Astrocyte (in vitro differentiated cells and primary cell): Measurements from ENCODE around the gene APOL1. TPM values are rescaled to one million over a fixed set of nuclear protein-coding genes. Genes with fewer than 3 reads are reported as not detected.

Experiments used
- DNase-seq: peaks from one replicate; pipeline ENCODE4 v3.0.0-alpha.2; 2010; ENCODE audit warnings: low read depth
- FAIRE-seq: peaks from 2 replicates; lab custom pipeline; 2011; peaks lifted over from hg19 to GRCh38; lab: Jason Lieb, UNC
- H2AFZ ChIP-seq: 2 replicates; pipeline ENCODE4 v1.6.0; 2012; ENCODE audit warnings: low read depth, low read length, inconsistent platforms
- H3K27ac ChIP-seq: 2 replicates; pipeline ENCODE4 v1.5.1; 2011; ENCODE audit warnings: low read depth, low read length, inconsistent platforms
- H3K27me3 ChIP-seq: 2 replicates; pipeline ENCODE4 v1.6.0; 2011; ENCODE audit warnings: low read length, inconsistent platforms; ENCODE audit not compliant: insufficient read depth
- H3K36me3 ChIP-seq: 2 replicates; pipeline ENCODE4 v1.5.1; 2011; ENCODE audit warnings: low read length, inconsistent platforms; ENCODE audit not compliant: insufficient read depth
- H3K4me1 ChIP-seq: 2 replicates; pipeline ENCODE4 v1.5.1; 2011; ENCODE audit warnings: low read length, inconsistent platforms; ENCODE audit not compliant: insufficient read depth
- H3K4me2 ChIP-seq: 2 replicates; pipeline ENCODE4 v1.6.0; 2012; ENCODE audit warnings: low read length, inconsistent platforms
- H3K4me3 ChIP-seq: 2 replicates; pipeline ENCODE4 v1.5.1; 2011; ENCODE audit warnings: low read depth, mild to moderate bottlenecking, low read length, inconsistent platforms; ENCODE audit not compliant: insufficient read depth
- H3K79me2 ChIP-seq: 2 replicates; pipeline ENCODE4 v1.6.0; 2012; ENCODE audit warnings: mild to moderate bottlenecking, low read length, inconsistent platforms; ENCODE audit not compliant: insufficient read depth
- H3K9ac ChIP-seq: 2 replicates; pipeline ENCODE4 v1.6.0; 2012; ENCODE audit warnings: mild to moderate bottlenecking, low read length, inconsistent platforms
- H3K9me3 ChIP-seq: 2 replicates; pipeline ENCODE4 v1.5.1; 2012; ENCODE audit warnings: low read depth, mild to moderate bottlenecking, low read length, inconsistent platforms; ENCODE audit not compliant: insufficient read depth
- H4K20me1 ChIP-seq: 2 replicates; pipeline ENCODE4 v1.6.0; 2012; ENCODE audit warnings: low read length, inconsistent platforms; ENCODE audit not compliant: insufficient read depth
- H3K27ac Mint-ChIP-seq: one replicate; pipeline ENCODE4 v1.8.0; 2021; ENCODE audit warnings: mild to moderate bottlenecking, mixed read lengths; ENCODE audit not compliant: unreplicated experiment
- H3K27me3 Mint-ChIP-seq: one replicate; pipeline ENCODE4 v1.8.0; 2021; ENCODE audit warnings: low read depth, mixed read lengths; ENCODE audit not compliant: unreplicated experiment
- H3K36me3 Mint-ChIP-seq: one replicate; pipeline ENCODE4 v1.8.0; 2021; ENCODE audit warnings: low read depth, mixed read lengths; ENCODE audit not compliant: unreplicated experiment
- H3K4me1 Mint-ChIP-seq: one replicate; pipeline ENCODE4 v1.8.0; 2021; ENCODE audit warnings: low read depth, mixed read lengths; ENCODE audit not compliant: unreplicated experiment
- H3K4me3 Mint-ChIP-seq: one replicate; pipeline ENCODE4 v1.8.0; 2021; ENCODE audit warnings: mild to moderate bottlenecking, moderate library complexity, mixed read lengths; ENCODE audit not compliant: unreplicated experiment
- H3K9me3 Mint-ChIP-seq: one replicate; pipeline ENCODE4 v1.8.0; 2021; ENCODE audit warnings: mild to moderate bottlenecking, mixed read lengths; ENCODE audit not compliant: unreplicated experiment
- EZH2 ChIP-seq: IDR thresholded peaks from 2 replicates; pipeline ENCODE4 v1.6.1; 2012; ENCODE audit warnings: mild to moderate bottlenecking, low read length, inconsistent platforms; ENCODE audit not compliant: insufficient read depth
- total RNA-seq: library from RNA; stranded (reverse); gene quantifications from 2 replicates; pipeline ENCODE4 v1.2.1, GENCODE V29; 2021
- TF ChIP-seq, protein P1 (sequence below): IDR thresholded peaks from 2 replicates; pipeline ENCODE4 v1.5.1; 2011; ENCODE audit warnings: low read depth, mild to moderate bottlenecking, inconsistent platforms, low read length, moderate library complexity; ENCODE audit not compliant: insufficient read depth

The APOL1 gene
- total RNA-seq, 1 donor from 2014 or later = 3.9 TPM

DNA sequence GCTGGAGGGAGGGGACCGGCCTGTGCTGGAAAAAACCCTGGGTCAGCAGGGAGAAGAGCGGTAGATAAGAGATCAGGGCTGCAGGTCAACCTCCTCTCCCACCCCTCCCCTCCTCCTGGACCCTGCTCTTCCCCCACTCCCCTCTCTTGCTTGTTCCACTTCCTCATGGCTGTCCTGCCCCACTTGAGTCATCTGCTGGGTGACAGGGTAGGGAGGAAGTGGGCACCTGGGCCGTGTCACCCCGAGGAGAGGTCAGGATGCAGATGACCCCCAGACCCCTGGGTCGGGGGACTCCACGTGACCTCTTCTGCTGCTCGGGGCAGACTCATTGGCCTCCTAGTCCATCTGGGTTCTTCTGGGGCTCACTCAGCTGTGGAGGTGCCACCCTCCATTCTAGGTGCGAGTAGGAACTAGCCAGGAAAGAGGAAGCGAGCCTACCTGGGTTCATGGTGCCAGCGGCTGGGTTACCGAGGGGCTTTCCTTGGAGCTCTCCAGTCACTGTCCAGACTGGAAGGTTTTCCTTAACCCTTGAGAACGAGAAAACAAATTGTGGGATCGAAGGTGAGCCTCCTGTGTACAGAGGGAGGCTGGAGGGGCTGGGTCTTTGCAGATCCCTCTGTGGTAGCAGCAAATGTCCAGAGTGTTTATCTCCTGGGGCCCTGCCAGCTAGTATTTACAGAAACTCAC is 20.1 kb upstream of the APOL1 start:
- Mint-ChIP-seq H3K4me1 (peaks cover 34% of the 10 kb centered on the region), H3K36me3 (peaks cover 63% of the 10 kb centered on the region)

GRCh38 chr22:36233796-36234195 is 19.1 kb upstream of the APOL1 start:
- H2AFZ ChIP-seq = no peak overlapping the region
- H3K4me2 ChIP-seq = no peak overlapping the region
- no peaks in the 10 kb centered on the region for H3K27me3 ChIP-seq
- H4K20me1 ChIP-seq = peaks cover 34% of the 10 kb centered on the region
- H3K79me2 ChIP-seq = peaks cover 27% of the 10 kb centered on the region
- no peak for TF ChIP-seq EZH2
- TF ChIP-seq, protein P1, sequence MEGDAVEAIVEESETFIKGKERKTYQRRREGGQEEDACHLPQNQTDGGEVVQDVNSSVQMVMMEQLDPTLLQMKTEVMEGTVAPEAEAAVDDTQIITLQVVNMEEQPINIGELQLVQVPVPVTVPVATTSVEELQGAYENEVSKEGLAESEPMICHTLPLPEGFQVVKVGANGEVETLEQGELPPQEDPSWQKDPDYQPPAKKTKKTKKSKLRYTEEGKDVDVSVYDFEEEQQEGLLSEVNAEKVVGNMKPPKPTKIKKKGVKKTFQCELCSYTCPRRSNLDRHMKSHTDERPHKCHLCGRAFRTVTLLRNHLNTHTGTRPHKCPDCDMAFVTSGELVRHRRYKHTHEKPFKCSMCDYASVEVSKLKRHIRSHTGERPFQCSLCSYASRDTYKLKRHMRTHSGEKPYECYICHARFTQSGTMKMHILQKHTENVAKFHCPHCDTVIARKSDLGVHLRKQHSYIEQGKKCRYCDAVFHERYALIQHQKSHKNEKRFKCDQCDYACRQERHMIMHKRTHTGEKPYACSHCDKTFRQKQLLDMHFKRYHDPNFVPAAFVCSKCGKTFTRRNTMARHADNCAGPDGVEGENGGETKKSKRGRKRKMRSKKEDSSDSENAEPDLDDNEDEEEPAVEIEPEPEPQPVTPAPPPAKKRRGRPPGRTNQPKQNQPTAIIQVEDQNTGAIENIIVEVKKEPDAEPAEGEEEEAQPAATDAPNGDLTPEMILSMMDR = no peak
- Mint-ChIP-seq H3K9me3 (peaks cover 2% of the 10 kb centered on the region), H3K27me3 (no peaks in the 10 kb centered on the region), H3K4me1 (peaks cover 40% of the 10 kb centered on the region), H3K27ac (peak overlapping the region; percentile 26), H3K36me3 (peaks cover 57% of the 10 kb centered on the region), H3K4me3 (no peak overlapping the region)
- no peak for DNase-seq
- no peak overlapping the region for H3K9ac ChIP-seq
- FAIRE-seq = no peak
- H3K4me1 ChIP-seq = peaks cover 20% of the 10 kb centered on the region
- H3K36me3 ChIP-seq = no peaks in the 10 kb centered on the region
- no peak overlapping the region for H3K27ac ChIP-seq
- H3K9me3 ChIP-seq = no peaks in the 10 kb centered on the region
- no peak overlapping the region for H3K4me3 ChIP-seq

More for the DNA sequence above, 20.1 kb upstream of the APOL1 start:
- Histone ChIP-seq H3K36me3 (peaks cover 3% of the 10 kb centered on the region), H3K4me3 (no peak overlapping the region), H3K9me3 (no peaks in the 10 kb centered on the region), H3K9ac (no peak overlapping the region), H3K27ac (no peak overlapping the region), H2AFZ (no peak overlapping the region), H3K4me1 (peaks cover 11% of the 10 kb centered on the region), H3K4me2 (no peak overlapping the region), H3K79me2 (peaks cover 19% of the 10 kb centered on the region), H3K27me3 (no peaks in the 10 kb centered on the region), H4K20me1 (peaks cover 32% of the 10 kb centered on the region)
- no peak for TF ChIP-seq EZH2
- TF ChIP-seq, protein P1 = no peak
- no peak for FAIRE-seq
- H3K4me3 Mint-ChIP-seq = no peak overlapping the region
- peaks cover 2% of the 10 kb centered on the region for H3K9me3 Mint-ChIP-seq
- H3K27me3 Mint-ChIP-seq = no peaks in the 10 kb centered on the region
- DNase-seq = no peak
- H3K27ac Mint-ChIP-seq = no peak overlapping the region

DNA sequence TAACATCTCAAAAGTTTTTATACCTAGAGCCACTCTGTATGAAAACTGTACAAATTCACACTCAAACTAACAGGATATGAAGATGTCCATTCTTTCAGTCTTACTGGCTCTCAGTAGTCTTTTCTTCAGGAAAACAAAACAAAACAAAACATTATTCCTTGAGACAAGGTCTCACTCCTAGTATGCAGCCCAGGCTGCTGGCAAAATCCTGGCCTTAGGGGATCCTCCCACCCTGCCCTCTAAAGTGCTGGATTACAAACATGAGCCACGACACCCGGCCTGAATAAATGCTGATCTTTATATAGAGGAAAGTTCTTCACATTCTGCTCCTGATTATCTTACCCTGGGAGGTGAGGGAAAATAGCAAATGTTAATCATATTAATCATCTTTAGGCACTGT is 18.7 kb upstream of the APOL1 start:
- H3K27ac Mint-ChIP-seq = no peak overlapping the region
- peaks cover 53% of the 10 kb centered on the region for H3K36me3 Mint-ChIP-seq

More for the DNA sequence above, 18.7 kb upstream of the APOL1 start:
- Histone ChIP-seq H3K9me3 (no peaks in the 10 kb centered on the region), H3K4me1 (peaks cover 22% of the 10 kb centered on the region), H3K4me2 (no peak overlapping the region), H3K27ac (no peak overlapping the region), H2AFZ (no peak overlapping the region), H4K20me1 (peaks cover 34% of the 10 kb centered on the region), H3K4me3 (no peak overlapping the region), H3K79me2 (peaks cover 28% of the 10 kb centered on the region), H3K9ac (no peak overlapping the region), H3K36me3 (no peaks in the 10 kb centered on the region), H3K27me3 (no peaks in the 10 kb centered on the region)
- Mint-ChIP-seq H3K27me3 (no peaks in the 10 kb centered on the region), H3K4me1 (peaks cover 42% of the 10 kb centered on the region), H3K9me3 (peaks cover 2% of the 10 kb centered on the region), H3K4me3 (peak overlapping the region; percentile 29)
- TF ChIP-seq, protein P1 = no peak
- TF ChIP-seq EZH2 = no peak
- DNase-seq (no peak), FAIRE-seq (no peak)
